Type B pancreatic cell (in vitro differentiated cells): ENCODE data around the gene PLA2R1. TPM values are rescaled to one million over a fixed set of nuclear protein-coding genes. Genes with fewer than 3 reads are reported as not detected.

Experiments used
- DNase-seq: peaks from one replicate; pipeline ENCODE4 v3.0.0; 2021; ENCODE audit warnings: mixed read lengths; ENCODE audit not compliant: unreplicated experiment; ENCODE audit errors: extremely low spot score
- H3K27ac Mint-ChIP-seq: 2 replicates; pipeline ENCODE4 v1.8.0; 2021; ENCODE audit warnings: mild to moderate bottlenecking, mixed read lengths
- H3K27me3 Mint-ChIP-seq: 2 replicates; pipeline ENCODE4 v1.8.0; 2021; ENCODE audit warnings: mixed read lengths
- H3K36me3 Mint-ChIP-seq: 2 replicates; pipeline ENCODE4 v1.8.0; 2021; ENCODE audit warnings: mixed read lengths
- H3K4me1 Mint-ChIP-seq: one replicate; pipeline ENCODE4 v1.8.0; 2021; ENCODE audit warnings: mixed read lengths; ENCODE audit not compliant: unreplicated experiment
- H3K4me3 Mint-ChIP-seq: 2 replicates; pipeline ENCODE4 v1.8.0; 2021; ENCODE audit warnings: mild to moderate bottlenecking, mixed read lengths
- H3K9me3 Mint-ChIP-seq: 2 replicates; pipeline ENCODE4 v1.8.0; 2021; ENCODE audit warnings: mixed read lengths
- CTCF ChIP-seq: fragments of 200-600 bp; sonication (generic); conservative IDR thresholded peaks from 2 replicates; pipeline ENCODE4 v1.5.0; 2021; ENCODE audit warnings: antibody characterized with exemption, mild to moderate bottlenecking
- long read RNA-seq: library from polyadenylated mRNA; unstranded; transcript quantifications from one replicate; pipeline ENCODE4 v2.0.0, GENCODE V29; 2020
- total RNA-seq: library from RNA; stranded (reverse); gene quantifications from 2 replicates; pipeline ENCODE4 v1.2.1, GENCODE V29; 2021; ENCODE audit warnings: low replicate concordance

PLA2R1 gene
- total RNA-seq, result 3.0 and 3.6 TPM in 2 replicates
- long read RNA-seq, result 0 reads

GRCh38 chr2:160062292-160063005 lies at the start of gene PLA2R1:
PLA2R1 (minus strand) TSS chr2:160062615; CDS start chr2:160062403, 212 bp downstream.
- Mint-ChIP-seq H3K9me3 (no peaks in the 10 kb centered on the region), H3K36me3 (peaks cover 4% of the 10 kb centered on the region), H3K27me3 (peaks cover 30% of the 10 kb centered on the region), H3K4me1 (peaks cover 7% of the 10 kb centered on the region), H3K4me3 (peak within 1 kb of the TSS; percentile 87), H3K27ac (peak within 1 kb of the TSS; percentile 14)
- DNase-seq, result peak; percentile 74
- TF ChIP-seq CTCF, result no peak

GRCh38 chr2:160110674-160111239 lies 48.3 kb upstream of the PLA2R1 start:
- DNase-seq, result no peak
- Mint-ChIP-seq H3K27ac (no peak overlapping the region), H3K4me1 (no peaks in the 10 kb centered on the region), H3K36me3 (no peaks in the 10 kb centered on the region), H3K4me3 (no peak overlapping the region), H3K27me3 (no peaks in the 10 kb centered on the region), H3K9me3 (no peaks in the 10 kb centered on the region)
- TF ChIP-seq CTCF, result no peak

- H3K9me3 Mint-ChIP-seq, result no peaks in the 10 kb centered on the region
- no peak overlapping the region for H3K4me3 Mint-ChIP-seq
- H3K36me3 Mint-ChIP-seq, result no peaks in the 10 kb centered on the region
- DNase-seq, result no peak
- H3K4me1 Mint-ChIP-seq, result no peaks in the 10 kb centered on the region
- no peak overlapping the region for H3K27ac Mint-ChIP-seq
- TF ChIP-seq CTCF, result peak; percentile 92
- no peaks in the 10 kb centered on the region for H3K27me3 Mint-ChIP-seq
Observed at GRCh38 chr2:160109939-160110673, 47.7 kb upstream of the PLA2R1 start.

GRCh38 chr2:160109243-160109642 lies 46.8 kb upstream of the PLA2R1 start:
- H3K4me1 Mint-ChIP-seq, result no peaks in the 10 kb centered on the region
- H3K4me3 Mint-ChIP-seq, result no peak overlapping the region
- DNase-seq, result no peak
- H3K36me3 Mint-ChIP-seq, result no peaks in the 10 kb centered on the region
- H3K27me3 Mint-ChIP-seq, result no peaks in the 10 kb centered on the region
- TF ChIP-seq CTCF, result no peak
- no peaks in the 10 kb centered on the region for H3K9me3 Mint-ChIP-seq
- no peak overlapping the region for H3K27ac Mint-ChIP-seq

GRCh38 chr2:160108646-160109045 lies 46.2 kb upstream of the PLA2R1 start:
- no peaks in the 10 kb centered on the region for H3K27me3 Mint-ChIP-seq
- no peak overlapping the region for H3K27ac Mint-ChIP-seq
- TF ChIP-seq CTCF, result no peak
- H3K9me3 Mint-ChIP-seq, result no peaks in the 10 kb centered on the region
- no peak overlapping the region for H3K4me3 Mint-ChIP-seq
- DNase-seq, result no peak
- no peaks in the 10 kb centered on the region for H3K36me3 Mint-ChIP-seq
- H3K4me1 Mint-ChIP-seq, result no peaks in the 10 kb centered on the region
